CD8-positive, alpha-beta memory T cell (primary cell): ENCODE measurements around the gene REPIN1. TPM values are rescaled to one million over a fixed set of nuclear protein-coding genes. Genes with fewer than 3 reads are reported as not detected.

ENCODE experiments used
- CTCF ChIA-PET: fragments of 350-600 bp; sonication (Branson Sonifier 250); formaldehyde crosslinking; loops from one replicate; lab custom pipeline; 2021; ENCODE audit warnings: antibody characterized with exemption; lab: Charles Lee
- POLR2A ChIA-PET: fragments of 350-600 bp; sonication (Branson Sonifier 250); formaldehyde crosslinking; loops from one replicate; lab custom pipeline; 2021; ENCODE audit warnings: antibody characterized with exemption; lab: Charles Lee
- DNase-seq, 5 donors: peaks; one replicate each; pipeline versions ENCODE4 v3.0.0 to v3.0.0-alpha.2; 2020 to 2022; ENCODE audit warnings: mixed read lengths in 1 of 5
- H3K27ac ChIP-seq: one replicate; pipeline ENCODE4 v1.7.0; 2013; ENCODE audit warnings: low read depth, mild to moderate bottlenecking, low read length, moderate library complexity
- H3K27me3 ChIP-seq: 2 replicates; pipeline ENCODE4 v1.7.0; 2013; ENCODE audit warnings: low read length, mild to moderate bottlenecking; ENCODE audit not compliant: insufficient read depth, poor library complexity, severe bottlenecking
- H3K36me3 ChIP-seq: 2 replicates; pipeline ENCODE4 v1.7.0; 2013; ENCODE audit warnings: mild to moderate bottlenecking, low read length, moderate library complexity; ENCODE audit not compliant: insufficient read depth
- H3K4me1 ChIP-seq: 2 replicates; pipeline ENCODE4 v1.7.0; 2013; ENCODE audit warnings: mild to moderate bottlenecking, low read length, moderate library complexity; ENCODE audit not compliant: insufficient read depth
- H3K4me3 ChIP-seq: 2 replicates; pipeline ENCODE4 v1.7.0; 2013; ENCODE audit warnings: mild to moderate bottlenecking, low read length
- H3K9me3 ChIP-seq: 2 replicates; pipeline ENCODE4 v1.7.0; 2013; ENCODE audit warnings: mild to moderate bottlenecking, low read length
- H3K27ac Mint-ChIP-seq, 8 donors: one replicate each; pipeline ENCODE4 v1.8.0; 2020 to 2021; ENCODE audit warnings: mixed read lengths in 8 of 8, mild to moderate bottlenecking in 6 of 8, inconsistent platforms in 3 of 8, moderate library complexity in 3 of 8
- H3K27me3 Mint-ChIP-seq, 2 donors: one replicate each; pipeline ENCODE4 v1.8.0; 2020 to 2021; ENCODE audit warnings: mixed read lengths in 2 of 2, mild to moderate bottlenecking in 1 of 2, moderate library complexity in 1 of 2
- H3K36me3 Mint-ChIP-seq, 3 donors: one replicate each; pipeline ENCODE4 v1.8.0; 2020 to 2021; ENCODE audit warnings: mixed read lengths in 3 of 3, inconsistent platforms in 1 of 3, mild to moderate bottlenecking in 1 of 3
- H3K4me1 Mint-ChIP-seq, 3 donors: one replicate each; pipeline ENCODE4 v1.8.0; 2020 to 2021; ENCODE audit warnings: mixed read lengths in 3 of 3, inconsistent platforms in 1 of 3, mild to moderate bottlenecking in 1 of 3
- H3K4me3 Mint-ChIP-seq, 7 donors: one replicate each; pipeline ENCODE4 v1.8.0; 2020 to 2021; ENCODE audit warnings: mixed read lengths in 7 of 7, mild to moderate bottlenecking in 6 of 7, moderate library complexity in 4 of 7, inconsistent platforms in 2 of 7
- H3K9me3 Mint-ChIP-seq, 5 donors: one replicate each; pipeline ENCODE4 v1.8.0; 2020 to 2022; ENCODE audit warnings: mixed read lengths in 5 of 5, mild to moderate bottlenecking in 3 of 5, moderate library complexity in 2 of 5, inconsistent platforms in 1 of 5
- polyA plus RNA-seq: library from polyadenylated mRNA; unstranded; fragments of 300-500 nt; fragmentation: Illumina TruSeq; gene quantifications from one replicate; pipeline ENCODE4 v1.2.3, GENCODE V29; 2021
- total RNA-seq, 2 experiments: library from RNA; stranded (reverse); gene quantifications; one replicate each; pipeline ENCODE4 v1.2.3, GENCODE V29; 2021

The REPIN1 gene
- total and polyA plus RNA-seq, 3 experiments from 2014 or later, result 57.0 to 60.8 (median 58.2) TPM

DNA sequence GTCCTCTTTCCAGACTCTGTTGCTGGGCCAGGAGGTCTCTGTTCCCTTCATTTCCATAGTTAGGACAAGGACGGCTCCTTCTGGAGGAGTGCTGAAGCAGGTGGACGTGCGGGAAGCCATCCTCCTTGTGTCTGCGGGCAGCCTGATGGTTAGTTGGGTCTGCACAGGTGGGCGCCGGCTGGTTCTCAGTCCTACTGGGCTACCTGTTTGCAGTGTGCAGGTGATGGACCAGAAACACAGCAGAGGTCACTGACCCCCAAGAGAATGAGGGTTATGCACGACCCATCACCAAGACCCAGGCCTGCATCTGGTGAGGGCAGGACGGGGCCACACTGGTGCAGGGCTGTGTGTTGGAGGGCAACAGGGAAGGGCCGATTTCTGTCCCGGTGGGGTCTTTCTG, 35.0 kb upstream of the REPIN1 start:
- H3K9me3 Mint-ChIP-seq, result no peaks in the 10 kb centered on the region
- Histone ChIP-seq H3K27me3 (no peaks in the 10 kb centered on the region), H3K4me3 (no peak overlapping the region), H3K9me3 (no peaks in the 10 kb centered on the region), H3K27ac (no peak overlapping the region), H3K4me1 (no peaks in the 10 kb centered on the region), H3K36me3 (peaks cover 3% of the 10 kb centered on the region)
- ChIA-PET CTCF (no interaction called here), POLR2A (no interaction called here)
- peaks cover 0 to 36% (median 9%) of the 10 kb centered on the region in 3 donors for H3K36me3 Mint-ChIP-seq
- H3K27ac Mint-ChIP-seq, result no peak overlapping the region
- no peaks in the 10 kb centered on the region for H3K27me3 Mint-ChIP-seq
- H3K4me3 Mint-ChIP-seq, result no peak overlapping the region
- H3K4me1 Mint-ChIP-seq, result peaks cover 0 to 5% (median 0%) of the 10 kb centered on the region in 3 donors
- DNase-seq, result no peak

GRCh38 chr7:150334108-150334507, 34.5 kb upstream of the REPIN1 start:
- H3K4me1 ChIP-seq, result no peaks in the 10 kb centered on the region
- Mint-ChIP-seq H3K27me3 (peaks cover 0 to under 1% of the 10 kb centered on the region in 2 donors), H3K4me1 (peaks cover 0 to under 1% (median 0%) of the 10 kb centered on the region in 3 donors), H3K36me3 (peaks cover 0 to 31% (median 6%) of the 10 kb centered on the region in 3 donors), H3K27ac (peak overlapping the region in 3 of 8 donors; percentile 61 to 70 (median 63)), H3K9me3 (no peaks in the 10 kb centered on the region), H3K4me3 (no peak overlapping the region)
- ChIA-PET POLR2A (no interaction called here), CTCF (no interaction called here)
- no peak overlapping the region for H3K4me3 ChIP-seq
- H3K36me3 ChIP-seq, result peaks cover 3% of the 10 kb centered on the region
- H3K9me3 ChIP-seq, result no peaks in the 10 kb centered on the region
- DNase-seq, result no peak
- H3K27ac ChIP-seq, result no peak overlapping the region
- no peaks in the 10 kb centered on the region for H3K27me3 ChIP-seq

DNA sequence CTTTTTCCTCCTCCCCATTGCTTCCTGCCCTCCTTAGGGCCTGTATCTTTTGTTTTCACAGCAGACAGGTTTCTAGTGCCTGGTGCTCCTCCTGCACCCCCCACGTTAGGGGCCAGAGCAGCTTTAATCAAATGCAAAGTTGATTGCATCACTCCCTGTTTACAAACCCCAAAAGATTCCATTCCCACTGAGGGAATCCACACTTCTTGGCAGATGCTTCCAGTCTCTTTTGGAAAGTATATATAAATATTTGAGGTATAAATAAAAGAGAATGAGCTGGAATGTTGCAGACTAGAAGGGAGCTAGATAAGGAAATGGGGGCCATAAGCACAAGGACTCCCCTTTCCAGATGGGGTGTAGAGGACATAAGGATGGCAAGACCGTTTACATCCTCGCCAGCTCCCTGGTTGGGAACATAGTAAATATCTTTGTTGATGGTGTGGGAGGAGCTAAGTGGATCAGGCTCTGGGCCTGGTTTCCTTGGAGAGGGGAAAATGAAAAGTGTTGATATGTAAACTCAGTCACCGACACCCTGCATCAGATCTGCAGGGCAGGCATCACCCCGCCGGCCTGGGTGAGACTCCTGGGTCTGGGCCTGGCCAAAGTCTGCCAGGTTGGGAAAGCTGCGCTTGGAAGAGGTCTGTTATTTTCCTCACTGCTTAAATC, 33.4 kb upstream of the REPIN1 start:
- no peak overlapping the region for H3K4me3 ChIP-seq

GRCh38 chr7:150335774-150336112, 32.9 kb upstream of the REPIN1 start:
- ChIA-PET POLR2A (no interaction called here), CTCF (interaction anchor here (1.0 kb wide), 1 partner anchor 593 kb away, joined by 3 read pairs; no protein-coding TSS in a partner anchor)
- H3K36me3 Mint-ChIP-seq, result peaks cover 0 to 24% (median 5%) of the 10 kb centered on the region in 3 donors

More for the DNA sequence above, 33.4 kb upstream of the REPIN1 start:
- Histone ChIP-seq H3K36me3 (peaks cover 3% of the 10 kb centered on the region), H3K27me3 (peaks cover 2% of the 10 kb centered on the region), H3K4me1 (peaks cover 3% of the 10 kb centered on the region), H3K9me3 (no peaks in the 10 kb centered on the region), H3K27ac (no peak overlapping the region)
- Mint-ChIP-seq H3K9me3 (no peaks in the 10 kb centered on the region), H3K36me3 (peaks cover 0 to 25% (median 5%) of the 10 kb centered on the region in 3 donors), H3K27me3 (peaks cover 5 to 7% of the 10 kb centered on the region in 2 donors), H3K4me1 (peaks cover 0 to 7% (median 0%) of the 10 kb centered on the region in 3 donors), H3K27ac (peak overlapping the region in 1 of 8 donors; percentile 27), H3K4me3 (no peak overlapping the region)
- POLR2A ChIA-PET, result no interaction called here
- CTCF ChIA-PET, result interaction anchor here (1.0 kb wide), 1 partner anchor 594 kb away, joined by 3 read pairs; no protein-coding TSS in a partner anchor
- DNase-seq, result no peak

GRCh38 chr7:150336746-150337145, 31.9 kb upstream of the REPIN1 start:
- Mint-ChIP-seq H3K4me3 (peak overlapping the region in 1 of 7 donors; percentile 61), H3K4me1 (peaks cover 0 to 15% (median 2%) of the 10 kb centered on the region in 3 donors), H3K9me3 (no peaks in the 10 kb centered on the region), H3K27ac (no peak overlapping the region), H3K36me3 (peaks cover 0 to 16% (median 3%) of the 10 kb centered on the region in 3 donors), H3K27me3 (peaks cover 10 to 13% of the 10 kb centered on the region in 2 donors)
- Histone ChIP-seq H3K4me3 (no peak overlapping the region), H3K4me1 (peaks cover 4% of the 10 kb centered on the region), H3K27me3 (peaks cover 3% of the 10 kb centered on the region), H3K27ac (no peak overlapping the region), H3K36me3 (no peaks in the 10 kb centered on the region), H3K9me3 (no peaks in the 10 kb centered on the region)
- no peak for DNase-seq
- POLR2A ChIA-PET, result no interaction called here
- CTCF ChIA-PET, result interaction anchor here (1.6 kb wide), 1 partner anchor 16 kb away, joined by 4 read pairs; no protein-coding TSS in a partner anchor

More at GRCh38 chr7:150335774-150336112, 32.9 kb upstream of the REPIN1 start:
- H3K27me3 ChIP-seq, result peaks cover 3% of the 10 kb centered on the region
- Mint-ChIP-seq H3K4me1 (peaks cover 0 to 11% (median 1%) of the 10 kb centered on the region in 3 donors), H3K27ac (peak overlapping the region in 1 of 8 donors; percentile 27), H3K27me3 (peaks cover 7 to 9% of the 10 kb centered on the region in 2 donors), H3K4me3 (no peak overlapping the region), H3K9me3 (no peaks in the 10 kb centered on the region)
- peaks cover 4% of the 10 kb centered on the region for H3K4me1 ChIP-seq
- no peaks in the 10 kb centered on the region for H3K9me3 ChIP-seq
- no peak for DNase-seq
- no peak overlapping the region for H3K27ac ChIP-seq
- H3K4me3 ChIP-seq, result no peak overlapping the region
- no peaks in the 10 kb centered on the region for H3K36me3 ChIP-seq

- Mint-ChIP-seq H3K4me3 (no peak overlapping the region), H3K36me3 (peaks cover 0 to 16% (median 3%) of the 10 kb centered on the region in 3 donors), H3K9me3 (no peaks in the 10 kb centered on the region), H3K4me1 (peaks cover 0 to 19% (median 5%) of the 10 kb centered on the region in 3 donors), H3K27ac (no peak overlapping the region), H3K27me3 (peaks cover 14 to 17% of the 10 kb centered on the region in 2 donors)
- no peaks in the 10 kb centered on the region for H3K9me3 ChIP-seq
- no peak overlapping the region for H3K4me3 ChIP-seq
- H3K27me3 ChIP-seq, result peaks cover 3% of the 10 kb centered on the region
- peaks cover 4% of the 10 kb centered on the region for H3K4me1 ChIP-seq
- no peak overlapping the region for H3K27ac ChIP-seq
- ChIA-PET POLR2A (no interaction called here), CTCF (interaction anchor here (1.6 kb wide), 1 partner anchor 16 kb away, joined by 4 read pairs; no protein-coding TSS in a partner anchor)
- no peak for DNase-seq
- H3K36me3 ChIP-seq, result no peaks in the 10 kb centered on the region
These were observed 31.4 kb upstream of the REPIN1 start for GRCh38 chr7:150337179-150337578.

GRCh38 chr7:150337659-150338081, 31.0 kb upstream of the REPIN1 start:
- no peaks in the 10 kb centered on the region for H3K9me3 Mint-ChIP-seq
- ChIA-PET POLR2A (no interaction called here), CTCF (interaction anchor here (1.6 kb wide), 1 partner anchor 16 kb away, joined by 4 read pairs; no protein-coding TSS in a partner anchor)
- peaks cover 19 to 22% of the 10 kb centered on the region in 2 donors for H3K27me3 Mint-ChIP-seq
- H3K27me3 ChIP-seq, result peaks cover 3% of the 10 kb centered on the region
- no peak for DNase-seq
- H3K9me3 ChIP-seq, result no peaks in the 10 kb centered on the region
- no peak overlapping the region for H3K4me3 Mint-ChIP-seq
- H3K4me3 ChIP-seq, result no peak overlapping the region
- H3K27ac Mint-ChIP-seq, result peak overlapping the region in 1 of 8 donors; percentile 43
- peaks cover 0 to 20% (median 5%) of the 10 kb centered on the region in 3 donors for H3K4me1 Mint-ChIP-seq
- peaks cover 0 to 16% (median 3%) of the 10 kb centered on the region in 3 donors for H3K36me3 Mint-ChIP-seq
- H3K4me1 ChIP-seq, result peaks cover 4% of the 10 kb centered on the region
- no peak overlapping the region for H3K27ac ChIP-seq
- H3K36me3 ChIP-seq, result no peaks in the 10 kb centered on the region
